A549 (cell line): Measurements from ENCODE around the gene WWC1. TPM values are rescaled to one million over a fixed set of nuclear protein-coding genes. Genes with fewer than 3 reads are reported as not detected.

Source experiments
- ATAC-seq, 2 experiments: fragments of 200-7000 bp in 1 of 2; fragments of >200 bp in 1 of 2; cut with Nextera tagmentation in 1 of 2; cut with Tn5 transposase in 1 of 2; 3 replicates each; pipeline versions ENCODE4 v1.8.0 to v1.9.1; 2018 to 2020; ENCODE audit warnings: mild to moderate bottlenecking in 1 of 2, moderate library complexity in 1 of 2
- CTCF ChIA-PET: fragments of 300-600 bp; sonication (Branson Sonifier 250); formaldehyde crosslinking; extraction: SDS; loops from one replicate; lab custom pipeline; 2021; ENCODE audit warnings: antibody characterized with exemption, inconsistent platforms; lab: Yijun Ruan, JAX
- POLR2A ChIA-PET: fragments of 350-600 bp; formaldehyde crosslinking; extraction: SDS; loops from one replicate; lab custom pipeline; 2021; ENCODE audit warnings: antibody characterized with exemption, inconsistent platforms; lab: Yijun Ruan, JAX
- DNase-seq, 2 experiments: peaks; one replicate each; pipeline versions ENCODE4 v3.0.0 to v3.0.0-alpha.2; 2011 to 2016; ENCODE audit warnings: low read depth in 1 of 2, low spot score in 1 of 2
- FAIRE-seq: peaks from 2 replicates; lab custom pipeline; 2011; peaks lifted over from hg19 to GRCh38; lab: Jason Lieb, UNC
- H3K27ac ChIP-seq, 2 experiments: fragments of >200 bp; sonication (Bioruptor Twin); formaldehyde crosslinking; 3 replicates each; pipeline ENCODE4 v1.5.1; 2016 to 2017
- H3K4me1 ChIP-seq: fragments of >200 bp; sonication (Bioruptor Twin); formaldehyde crosslinking; 3 replicates; pipeline ENCODE4 v1.6.1; 2016
- H3K4me2 ChIP-seq: fragments of >200 bp; sonication (Bioruptor Twin); formaldehyde crosslinking; 3 replicates; pipeline ENCODE4 v1.6.1; 2016
- H3K4me3 ChIP-seq: fragments of >200 bp; sonication (Bioruptor Twin); formaldehyde crosslinking; 3 replicates; pipeline ENCODE4 v1.5.1; 2016
- H3K9me3 ChIP-seq: fragments of >200 bp; sonication (Bioruptor Twin); formaldehyde crosslinking; 3 replicates; pipeline ENCODE4 v1.6.1; 2016
- ATOH8 ChIP-seq: fragments of 250-450 bp; sonication (Bioruptor Pico); IDR thresholded peaks from 2 replicates; pipeline ENCODE4 v1.5.0; 2020; ENCODE audit warnings: low read depth, mild to moderate bottlenecking, moderate library complexity
- BHLHE40 ChIP-seq: IDR thresholded peaks from 2 replicates; pipeline ENCODE4 v1.6.1; 2012; ENCODE audit warnings: low read depth, low read length, inconsistent platforms
- CEBPB ChIP-seq, 2 experiments: fragments of >200 bp in 1 of 2; sonication (Bioruptor Twin) in 1 of 2; formaldehyde crosslinking in 1 of 2; IDR thresholded peaks; 2 replicates each; pipeline ENCODE4 v1.6.1; 2012 to 2016
- CHD2 ChIP-seq: fragments of 150-350 bp; IDR thresholded peaks from 2 replicates; pipeline ENCODE4 v1.6.1; 2014; ENCODE audit warnings: low read length; ENCODE audit not compliant: partially characterized antibody
- CTCF ChIP-seq: fragments of >200 bp; sonication (Bioruptor Twin); formaldehyde crosslinking; IDR thresholded peaks from 3 replicates; pipeline ENCODE4 v1.5.1; 2016
- HES2 ChIP-seq: fragments of >200 bp; sonication (Bioruptor Twin); formaldehyde crosslinking; IDR thresholded peaks from 2 replicates; pipeline ENCODE4 v1.6.1; 2016
- HEYL ChIP-seq: fragments of 250-450 bp; sonication (Bioruptor Pico); IDR thresholded peaks from 2 replicates; pipeline ENCODE4 v1.8.0; 2021; ENCODE audit warnings: mild to moderate bottlenecking, moderate library complexity
- HMGXB4 ChIP-seq: fragments of 250-450 bp; sonication (Bioruptor Pico); IDR thresholded peaks from 2 replicates; pipeline ENCODE4 v1.5.0; 2021; ENCODE audit warnings: mild to moderate bottlenecking, moderate library complexity, borderline replicate concordance
- HOXB13 ChIP-seq: fragments of 250-450 bp; sonication (Bioruptor Pico); IDR thresholded peaks from 2 replicates; pipeline ENCODE4 v1.5.0; 2020; ENCODE audit warnings: low read depth, mild to moderate bottlenecking, moderate library complexity
- JUNB ChIP-seq: fragments of >200 bp; sonication (Bioruptor Twin); formaldehyde crosslinking; IDR thresholded peaks from 2 replicates; pipeline ENCODE4 v1.6.1; 2016
- NPAS2 ChIP-seq: fragments of 250-450 bp; sonication (Bioruptor Pico); IDR thresholded peaks from 2 replicates; pipeline ENCODE4 v1.8.0; 2022; ENCODE audit warnings: mild to moderate bottlenecking, moderate library complexity, borderline replicate concordance
- PBX3 ChIP-seq: IDR thresholded peaks from 2 replicates; pipeline ENCODE4 v1.6.1; 2012
- RAD21 ChIP-seq, 2 experiments: fragments of >200 bp in 1 of 2; sonication (Bioruptor Twin) in 1 of 2; formaldehyde crosslinking in 1 of 2; IDR thresholded peaks in 1 of 2; conservative IDR thresholded peaks in 1 of 2; 2 replicates in 1 of 2; 3 replicates in 1 of 2; pipeline ENCODE4 v1.6.1; 2012 to 2018; ENCODE audit warnings: inconsistent platforms in 1 of 2
- RARB ChIP-seq: fragments of 250-450 bp; sonication (Bioruptor Pico); IDR thresholded peaks from 2 replicates; pipeline ENCODE4 v1.8.0; 2021; ENCODE audit warnings: mild to moderate bottlenecking, moderate library complexity
- RCOR1 ChIP-seq: fragments of 150-350 bp; IDR thresholded peaks from 2 replicates; pipeline ENCODE4 v1.6.1; 2014; ENCODE audit warnings: antibody characterized with exemption, low read length, low read depth
- REST ChIP-seq: fragments of 200-600 bp; sonication (generic); IDR thresholded peaks from 2 replicates; pipeline ENCODE4 v1.6.1; 2016; ENCODE audit warnings: antibody characterized with exemption, mild to moderate bottlenecking, moderate library complexity
- RFX5 ChIP-seq: fragments of 450-650 bp; IDR thresholded peaks from 2 replicates; pipeline ENCODE4 v1.7.1; 2014; ENCODE audit warnings: antibody characterized with exemption, mild to moderate bottlenecking, moderate library complexity
- SMC3 ChIP-seq: fragments of >200 bp; sonication (Bioruptor Twin); formaldehyde crosslinking; IDR thresholded peaks from 3 replicates; pipeline ENCODE4 v1.6.1; 2018; ENCODE audit warnings: inconsistent platforms
- SREBF2 ChIP-seq: fragments of 450-650 bp; IDR thresholded peaks from 2 replicates; pipeline ENCODE4 v1.6.1; 2014; ENCODE audit warnings: mild to moderate bottlenecking, moderate library complexity
- ZNF302 ChIP-seq: fragments of 250-450 bp; sonication (Bioruptor Pico); IDR thresholded peaks from 2 replicates; pipeline ENCODE4 v1.9.0; 2021; ENCODE audit warnings: inconsistent platforms, mild to moderate bottlenecking, moderate library complexity
- WGBS: methylation state at CpG from one replicate; pipeline ENCODE4 v1.1.6; 2017; ENCODE audit errors: missing lambda C conversion rate; 5-methylcytosine and 5-hydroxymethylcytosine counted together
- polyA plus RNA-seq, 4 experiments: library from polyadenylated mRNA; depleted of rRNA in 3 of 4; stranded (reverse); fragments of >200 nt; fragmentation: RNase III in 1 of 4; extraction: RNeasy Plus Mini Kit Qiagen cat#74134 plus additional on column Dnase treatment in 1 of 4; gene quantifications; 2 replicates in 3 of 4; 3 replicates in 1 of 4; pipeline ENCODE4 v1.2.3, GENCODE V29; 2011 to 2017

Gene WWC1
- polyA plus RNA-seq, 2 of the 4 experiments (the other 2 are of a cell fraction): 88.5 to 98.1 TPM

GRCh38 chr5:168420461-168420860, 129.0 kb downstream of the WWC1 start:
- Histone ChIP-seq H3K9me3 (no peaks in the 10 kb centered on the region), H3K4me2 (no peak overlapping the region), H3K4me1 (peaks cover 34% of the 10 kb centered on the region), H3K4me3 (no peak overlapping the region), H3K27ac (peak overlapping the region in 1 of 2 experiments; percentile 18; a peak in 1 of 6 replicates)
- ATAC-seq (no peak), DNase-seq (no peak), FAIRE-seq (no peak)
- TF ChIP-seq CHD2 (no peak), HEYL (CRISPR knock-in tag) (no peak), HES2 (no peak), SREBF2 (no peak), RARB (CRISPR knock-in tag) (no peak), RFX5 (no peak), HOXB13 (no peak), ATOH8 (CRISPR knock-in tag) (no peak), CEBPB (IDR thresholded peaks at IDR 0.05) (no peak), HMGXB4 (CRISPR knock-in tag) (no peak)
- CTCF ChIA-PET: interaction anchor here (1.0 to 2.9 kb wide), 4 partner anchors 10 to 152 kb away, joined by 3 to 10 read pairs (median 4); no protein-coding TSS in a partner anchor
- WGBS: 92% methylated on average over 9 of the region's 9 CpGs
- POLR2A ChIA-PET: no interaction called here

- WGBS: 65% methylated on average over 4 of the region's 4 CpGs
- no peak overlapping the region for H3K4me3 ChIP-seq
- no peak overlapping the region for H3K4me2 ChIP-seq
- ChIA-PET CTCF (interaction anchor here (0.8 to 3.5 kb wide), 10 partner anchors 11 to 159 kb away, joined by 3 to 34 read pairs (median 4); no protein-coding TSS in a partner anchor), POLR2A (no interaction called here)
- H3K27ac ChIP-seq: peak overlapping the region in 1 of 2 experiments; percentile 50; a peak in 2 of 6 replicates
- ATAC-seq (peak; percentile 60 to 76; a peak in 4 of 6 replicates), FAIRE-seq (no peak), DNase-seq (peak in 1 of 2 experiments; percentile 41)
- peaks cover 34% of the 10 kb centered on the region for H3K4me1 ChIP-seq
- no peaks in the 10 kb centered on the region for H3K9me3 ChIP-seq
- TF ChIP-seq BHLHE40 (no peak), ZNF302 (no peak), JUNB (no peak), RAD21 (conservative IDR thresholded peaks at IDR 0.05 in 1 of 2, IDR thresholded peaks at IDR 0.05 in 1 of 2) (peak; percentile 53 to 62; a peak in 4 of 5 replicates), RCOR1 (no peak), REST (no peak), NPAS2 (no peak), PBX3 (no peak), CTCF (peak; percentile 38), SMC3 (peak; percentile 50; the same call in 1 of the 3 replicates)
- TF ChIP-seq, all 56 proteins: peak for 3
Observed at GRCh38 chr5:168422431-168422830, 131.0 kb downstream of the WWC1 start.
